ENCODE results near the gene ZCCHC14. TPM values are rescaled to one million over a fixed set of nuclear protein-coding genes. Genes with fewer than 3 reads are reported as not detected.

ZCCHC14 gene
- total RNA-seq, 2 donors from 2014 or later = 10.6 to 18.0 TPM

DNA sequence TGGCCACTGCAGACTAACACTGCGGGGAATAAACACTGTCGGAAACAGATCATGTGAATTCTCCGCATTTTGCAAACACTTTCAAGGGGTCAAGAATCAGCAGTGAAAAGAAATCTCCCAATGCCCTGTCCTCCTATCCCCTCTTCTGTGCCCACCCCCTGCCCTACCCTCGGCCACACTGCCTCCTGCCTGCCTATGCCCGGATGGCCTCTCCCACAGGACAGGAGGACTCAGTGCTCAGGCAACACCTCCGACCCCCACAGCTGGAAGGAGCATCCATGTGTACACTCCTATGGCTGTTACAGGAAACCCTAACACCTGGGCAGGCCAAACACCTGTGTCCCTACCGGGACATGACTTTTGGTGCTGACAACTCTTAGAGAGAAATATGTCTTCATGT, 133.7 kb downstream of the ZCCHC14 start:
- peaks cover 51% of the 10 kb centered on the region for H3K36me3 ChIP-seq
- TF ChIP-seq, protein P1, sequence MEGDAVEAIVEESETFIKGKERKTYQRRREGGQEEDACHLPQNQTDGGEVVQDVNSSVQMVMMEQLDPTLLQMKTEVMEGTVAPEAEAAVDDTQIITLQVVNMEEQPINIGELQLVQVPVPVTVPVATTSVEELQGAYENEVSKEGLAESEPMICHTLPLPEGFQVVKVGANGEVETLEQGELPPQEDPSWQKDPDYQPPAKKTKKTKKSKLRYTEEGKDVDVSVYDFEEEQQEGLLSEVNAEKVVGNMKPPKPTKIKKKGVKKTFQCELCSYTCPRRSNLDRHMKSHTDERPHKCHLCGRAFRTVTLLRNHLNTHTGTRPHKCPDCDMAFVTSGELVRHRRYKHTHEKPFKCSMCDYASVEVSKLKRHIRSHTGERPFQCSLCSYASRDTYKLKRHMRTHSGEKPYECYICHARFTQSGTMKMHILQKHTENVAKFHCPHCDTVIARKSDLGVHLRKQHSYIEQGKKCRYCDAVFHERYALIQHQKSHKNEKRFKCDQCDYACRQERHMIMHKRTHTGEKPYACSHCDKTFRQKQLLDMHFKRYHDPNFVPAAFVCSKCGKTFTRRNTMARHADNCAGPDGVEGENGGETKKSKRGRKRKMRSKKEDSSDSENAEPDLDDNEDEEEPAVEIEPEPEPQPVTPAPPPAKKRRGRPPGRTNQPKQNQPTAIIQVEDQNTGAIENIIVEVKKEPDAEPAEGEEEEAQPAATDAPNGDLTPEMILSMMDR (IDR thresholded peaks at IDR 0.05) = no peak
- H3K27ac ChIP-seq = no peak overlapping the region
- no peak overlapping the region for H3K4me3 ChIP-seq
- DNase-seq (ENCODE audit: low spot score) = no peak
- H3K4me1 ChIP-seq = peaks cover 0 to 19% of the 10 kb centered on the region in 2 donors
- H3K9me3 ChIP-seq = no peaks in the 10 kb centered on the region
- no peaks in the 10 kb centered on the region for H3K27me3 ChIP-seq

DNA sequence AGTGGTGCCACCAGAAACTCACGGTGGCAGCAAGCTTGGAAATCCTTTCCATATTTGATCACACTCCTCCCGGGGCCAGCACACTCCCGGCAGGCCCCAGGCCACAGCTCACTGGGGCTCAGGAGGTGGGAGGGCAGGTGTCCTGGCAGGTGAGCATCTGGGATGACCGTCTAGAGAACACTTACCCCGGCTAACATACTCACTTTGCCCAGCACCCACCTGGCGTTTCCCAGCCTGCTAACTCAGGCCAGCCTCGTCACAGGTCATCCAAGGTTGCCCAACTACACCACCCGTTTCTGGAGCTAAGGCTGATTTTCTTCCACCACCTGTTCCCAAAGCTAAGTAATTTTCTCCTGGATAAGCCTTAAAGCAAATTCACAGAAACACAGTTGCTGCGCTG, 134.1 kb downstream of the ZCCHC14 start:
- H3K4me1 ChIP-seq = peaks cover 0 to 15% of the 10 kb centered on the region in 2 donors
- H3K4me3 ChIP-seq = no peak overlapping the region
- DNase-seq (ENCODE audit: low spot score) = no peak
- no peak overlapping the region for H3K27ac ChIP-seq
- H3K9me3 ChIP-seq = no peaks in the 10 kb centered on the region
- TF ChIP-seq, protein P1 (IDR thresholded peaks at IDR 0.05) = no peak
- H3K36me3 ChIP-seq = peaks cover 51% of the 10 kb centered on the region
- no peaks in the 10 kb centered on the region for H3K27me3 ChIP-seq

DNA sequence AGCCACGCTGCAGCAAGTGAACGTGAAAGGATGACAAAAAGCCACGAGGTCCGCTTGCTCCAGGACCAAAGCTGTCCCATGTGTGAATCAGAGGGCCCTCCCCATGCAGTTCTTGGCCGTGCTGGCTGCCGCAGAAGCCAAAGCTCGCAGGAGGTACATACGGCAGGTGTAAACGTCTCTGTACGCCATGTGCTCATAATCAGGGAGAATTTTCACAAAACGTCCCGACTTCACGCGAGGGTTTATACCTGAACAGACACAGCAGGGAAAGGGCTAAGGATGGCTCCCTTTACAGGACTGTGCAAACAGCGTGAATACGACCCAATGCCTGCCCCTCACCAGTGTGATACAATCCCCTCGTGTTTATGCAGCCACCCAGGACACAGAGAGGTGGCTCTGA, 134.6 kb downstream of the ZCCHC14 start:
- Histone ChIP-seq H3K27ac (no peak overlapping the region), H3K4me1 (peaks cover 0 to 11% of the 10 kb centered on the region in 2 donors), H3K36me3 (peaks cover 51% of the 10 kb centered on the region)

DNA sequence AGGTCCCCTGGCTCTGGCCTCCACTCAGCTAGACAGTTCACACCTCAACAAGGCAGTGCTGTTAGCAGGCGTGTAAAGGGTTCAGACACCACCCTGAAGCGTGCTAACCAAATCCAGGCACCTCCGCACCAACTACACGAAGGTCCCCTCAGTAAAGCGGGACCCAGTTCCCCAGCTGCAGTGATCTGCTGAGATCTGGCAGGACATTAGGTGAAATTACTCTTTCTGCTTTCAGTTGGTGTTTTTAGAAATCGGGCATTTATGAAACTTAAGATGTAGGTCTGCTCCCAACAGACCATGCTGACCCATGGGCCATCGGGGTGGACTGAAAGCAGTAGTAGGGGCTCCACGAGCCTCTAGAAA, 136.4 kb downstream of the ZCCHC14 start:
- TF ChIP-seq, protein P1 (IDR thresholded peaks at IDR 0.05) = no peak
- Histone ChIP-seq H3K27ac (no peak overlapping the region), H3K4me1 (peaks cover 0 to 13% of the 10 kb centered on the region in 2 donors), H3K27me3 (no peaks in the 10 kb centered on the region), H3K4me3 (no peak overlapping the region), H3K36me3 (peaks cover 39% of the 10 kb centered on the region), H3K9me3 (no peaks in the 10 kb centered on the region)
- no peak for DNase-seq (ENCODE audit: low spot score)

More for the DNA sequence above, 134.6 kb downstream of the ZCCHC14 start:
- Histone ChIP-seq H3K9me3 (no peaks in the 10 kb centered on the region), H3K27me3 (no peaks in the 10 kb centered on the region), H3K4me3 (no peak overlapping the region)
- TF ChIP-seq, protein P1 (IDR thresholded peaks at IDR 0.05) = no peak
- DNase-seq (ENCODE audit: low spot score) = no peak

Other genes starting within 250 kb of the ZCCHC14 start
- 1 to 10 TPM in 1 of 2 donors, under 1 TPM in 1; 0.59 to 2.4 TPM for gene C16orf95, start 175.6 kb downstream of the ZCCHC14 start, total RNA-seq
- 10 to 100 TPM; 39.3 to 53.1 TPM for gene FBXO31, start 109.2 kb downstream of the ZCCHC14 start, total RNA-seq
- 10 to 100 TPM; 57.5 to 83.0 TPM for gene MAP1LC3B, start 100.7 kb downstream of the ZCCHC14 start, total RNA-seq
- under 1 TPM; 0.08 to 0.11 TPM for gene JPH3, start 109.5 kb upstream of the ZCCHC14 start, total RNA-seq